GM12878 (cell line): ENCODE data around the gene PLXNA2. TPM values are rescaled to one million over a fixed set of nuclear protein-coding genes. Genes with fewer than 3 reads are reported as not detected.

Source experiments
- ATAC-seq: fragments of 200-7000 bp; cut with Tn5 transposase; 3 replicates; pipeline ENCODE4 v1.9.1; 2020; ENCODE audit warnings: mild to moderate bottlenecking, moderate library complexity
- BruUV-seq: library from RNA; stranded (reverse); fragments of 400-500 nt; replicated peaks from 2 replicates; lab custom pipeline; 2021; lab: Mats Ljungman, UMichigan
- CTCF ChIA-PET: fragments of 300-600 bp; sonication (Branson Sonifier 250); formaldehyde crosslinking; extraction: SDS; loops from one replicate; lab custom pipeline; 2021; ENCODE audit warnings: inconsistent platforms; lab: Yijun Ruan, JAX
- POLR2A ChIA-PET: fragments of 350-600 bp; formaldehyde crosslinking; extraction: SDS; loops from one replicate; lab custom pipeline; 2021; ENCODE audit warnings: inconsistent platforms; lab: Charles Lee
- RAD21 ChIA-PET: fragments of 300-600 bp; sonication (Branson Sonifier 250); formaldehyde crosslinking; loops from one replicate; lab custom pipeline; 2023; ENCODE audit warnings: antibody characterized with exemption; ENCODE audit not compliant: unreplicated experiment; lab: Charles Lee
- SMC1A ChIA-PET: fragments of 300-600 bp; sonication (Branson Sonifier 250); formaldehyde crosslinking; loops from one replicate; lab custom pipeline; 2023; ENCODE audit not compliant: unreplicated experiment, uncharacterized antibody; lab: Charles Lee
- DNase-seq: peaks from one replicate; pipeline ENCODE4 v3.0.0-alpha.2; 2011; ENCODE audit warnings: low read depth, low spot score
- FAIRE-seq: peaks from 3 replicates; lab custom pipeline; 2011; peaks lifted over from hg19 to GRCh38; lab: Jason Lieb, UNC
- H2AFZ ChIP-seq: 2 replicates; pipeline ENCODE4 v1.6.0; 2011; ENCODE audit warnings: low read depth, low read length, control low read depth; ENCODE audit not compliant: control insufficient read depth
- H3K27ac ChIP-seq: 2 replicates; pipeline ENCODE4 v1.5.1; 2011; ENCODE audit warnings: control low read depth; ENCODE audit not compliant: control insufficient read depth, insufficient read depth
- H3K27me3 ChIP-seq, 2 experiments: replicated peaks in 1 of 2; 2 replicates each; pipeline versions ENCODE4 v1.6.0 to v1.6.1; 2011; ENCODE audit warnings: low read length in 1 of 2; ENCODE audit not compliant: control insufficient read depth in 2 of 2, insufficient read depth in 2 of 2
- H3K36me3 ChIP-seq, 2 experiments: 2 replicates each; pipeline ENCODE4 v1.5.1; 2011; ENCODE audit warnings: low read length in 1 of 2; ENCODE audit not compliant: control insufficient read depth in 2 of 2, insufficient read depth in 2 of 2
- H3K4me1 ChIP-seq: 2 replicates; pipeline ENCODE4 v1.6.1; 2011; ENCODE audit warnings: mild to moderate bottlenecking, low read length, moderate library complexity, mixed read lengths; ENCODE audit not compliant: control insufficient read depth, insufficient read depth
- H3K4me2 ChIP-seq: 2 replicates; pipeline ENCODE4 v1.6.0; 2011; ENCODE audit warnings: control low read depth; ENCODE audit not compliant: control insufficient read depth, insufficient read depth
- H3K4me3 ChIP-seq: fragments of 200-600 bp; sonication (generic); 2 replicates; pipeline ENCODE4 v1.5.1; 2016
- H3K79me2 ChIP-seq: 2 replicates; pipeline ENCODE4 v1.6.0; 2011; ENCODE audit warnings: low read length; ENCODE audit not compliant: control insufficient read depth, insufficient read depth
- H3K9ac ChIP-seq: 2 replicates; pipeline ENCODE4 v1.8.0; 2011; ENCODE audit warnings: low read length, control low read depth, mixed read lengths; ENCODE audit not compliant: control insufficient read depth, insufficient read depth
- H3K9me3 ChIP-seq: replicated peaks from 3 replicates; pipeline ENCODE4 v1.5.1; 2011; ENCODE audit warnings: mild to moderate bottlenecking, low read length; ENCODE audit not compliant: control insufficient read depth, insufficient read depth
- H4K20me1 ChIP-seq: 2 replicates; pipeline ENCODE4 v1.6.0; 2011; ENCODE audit not compliant: control insufficient read depth, insufficient read depth
- ATF7 ChIP-seq: fragments of 450-650 bp; IDR thresholded peaks from 2 replicates; pipeline ENCODE4 v1.6.1; 2016; ENCODE audit warnings: low read depth, mild to moderate bottlenecking
- BMI1 ChIP-seq: fragments of 450-650 bp; IDR thresholded peaks from 2 replicates; pipeline ENCODE4 v1.6.1; 2016; ENCODE audit warnings: mild to moderate bottlenecking, moderate library complexity, borderline replicate concordance
- CHD2 ChIP-seq: IDR thresholded peaks from 2 replicates; pipeline ENCODE4 v1.6.1; 2011; ENCODE audit warnings: low read depth, low read length, improper control_type of control experiment, borderline replicate concordance
- CTCF ChIP-seq, 3 experiments: IDR thresholded peaks in 2 of 3; conservative IDR thresholded peaks in 1 of 3; 2 replicates each; pipeline ENCODE4 v1.5.1; 2011; ENCODE audit warnings: low read depth in 3 of 3, low read length in 3 of 3, mild to moderate bottlenecking in 3 of 3, control low read depth in 2 of 3, moderate library complexity in 2 of 3, inconsistent platforms in 1 of 3, mixed read lengths in 1 of 3; ENCODE audit not compliant: control insufficient read depth in 2 of 3, insufficient read depth in 1 of 3; ENCODE audit errors: extremely low read depth in 1 of 3
- FOXK2 ChIP-seq: fragments of 450-650 bp; IDR thresholded peaks from 2 replicates; pipeline ENCODE4 v1.6.1; 2017; ENCODE audit warnings: mild to moderate bottlenecking, moderate library complexity
- JUNB ChIP-seq: IDR thresholded peaks from 2 replicates; pipeline ENCODE4 v1.6.1; 2016; ENCODE audit warnings: antibody characterized with exemption, mild to moderate bottlenecking
- KAT2A ChIP-seq: conservative IDR thresholded peaks from 2 replicates; pipeline ENCODE4 v1.6.1; 2011; ENCODE audit warnings: low read depth, low read length; ENCODE audit not compliant: control insufficient read depth
- LARP7 ChIP-seq: fragments of 450-650 bp; IDR thresholded peaks from 2 replicates; pipeline ENCODE4 v1.6.1; 2017; ENCODE audit warnings: mild to moderate bottlenecking
- NFXL1 ChIP-seq: fragments of 450-650 bp; IDR thresholded peaks from 2 replicates; pipeline ENCODE4 v1.6.1; 2017; ENCODE audit warnings: antibody characterized with exemption, mild to moderate bottlenecking, borderline replicate concordance
- NR2C2 ChIP-seq: IDR thresholded peaks from 2 replicates; pipeline ENCODE4 v1.6.1; 2011; ENCODE audit warnings: borderline replicate concordance, low read depth; ENCODE audit not compliant: control insufficient read depth, insufficient read length
- POLR2AphosphoS2 ChIP-seq: IDR thresholded peaks from 2 replicates; pipeline ENCODE4 v1.6.1; 2011; ENCODE audit warnings: low read depth, mild to moderate bottlenecking, low read length, improper control_type of control experiment, moderate library complexity
- RAD51 ChIP-seq: fragments of 450-650 bp; IDR thresholded peaks from 2 replicates; pipeline ENCODE4 v1.6.1; 2016; ENCODE audit warnings: moderate library complexity, mild to moderate bottlenecking, inconsistent platforms
- RBBP5 ChIP-seq: fragments of 200-600 bp; sonication (generic); conservative IDR thresholded peaks from 2 replicates; pipeline ENCODE4 v1.6.1; 2016
- SKIL ChIP-seq: fragments of 450-650 bp; IDR thresholded peaks from 2 replicates; pipeline ENCODE4 v1.6.1; 2017; ENCODE audit warnings: mild to moderate bottlenecking, low read depth, inconsistent platforms; ENCODE audit not compliant: poor library complexity, severe bottlenecking
- SP1 ChIP-seq: IDR thresholded peaks from one replicate; pipeline ENCODE4 v1.6.1; 2011; ENCODE audit warnings: low read depth, low read length
- ZNF24 ChIP-seq: fragments of 450-650 bp; IDR thresholded peaks from 2 replicates; pipeline ENCODE4 v1.6.1; 2017; ENCODE audit warnings: antibody characterized with exemption, mild to moderate bottlenecking
- ZNF384 ChIP-seq: IDR thresholded peaks from 2 replicates; pipeline ENCODE4 v1.6.1; 2012; ENCODE audit warnings: low read depth, mild to moderate bottlenecking, low read length, improper control_type of control experiment, borderline replicate concordance
- WGBS: methylation state at CpG from one replicate; pipeline ENCODE4 v1.1.6; 2016; ENCODE audit warnings: low lambda C conversion rate; ENCODE audit not compliant: insufficient replicate concordance, insufficient coverage; ENCODE audit errors: missing lambda C conversion rate; 5-methylcytosine and 5-hydroxymethylcytosine counted together
- in situ Hi-C: fragments of 300-500 bp; cut with MboI; formaldehyde crosslinking; loops from 9 replicates; pipeline ENCODE4 v1.14.3; 2018; ENCODE audit warnings: mixed read lengths
- intact Hi-C: fragments of 100-400 bp; cut with micrococcal nuclease; formaldehyde crosslinking; loops from one replicate; pipeline ENCODE4 v1.14.2; 2022; ENCODE audit not compliant: unreplicated experiment
- polyA plus RNA-seq, 11 experiments: library from polyadenylated mRNA; depleted of rRNA in 4 of 11; unstranded in 6 of 11; stranded (reverse) in 5 of 11; fragments of >200 nt; fragmentation: Nextera tagmentation in 4 of 11; fragmentation: Illumina TruSeq in 1 of 11; extraction: Ambion mirVana in 4 of 11; extraction: Trizol in 1 of 11; gene quantifications; 1 replicate in 1 of 11; 2 replicates in 10 of 11; pipeline versions ENCODE4 v1.2.1 to v1.2.3, GENCODE V29; 2011 to 2016; ENCODE audit warnings: inconsistent platforms in 2 of 11, missing spikeins in 2 of 11, low read depth in 1 of 11
- total RNA-seq, 4 experiments: library from RNA; depleted of rRNA in 3 of 4; stranded (reverse); fragments of >200 nt in 3 of 4; fragmentation: Illumina TruSeq in 1 of 4; extraction: Trizol in 1 of 4; gene quantifications; 2 replicates each; pipeline versions ENCODE4 v1.2.1 to v1.2.3, GENCODE V29; 2013 to 2021

The PLXNA2 gene
- total and polyA plus RNA-seq, 10 of the 15 experiments (the other 5 are each of a cell fraction or from before 2014, with no cell fraction given), result under 0.01 to 0.08 (median 0.07) TPM; not detected in 4

- Histone ChIP-seq H3K4me3 (no peak overlapping the region), H3K36me3 (no peaks in the 10 kb centered on the region), H2AFZ (no peak overlapping the region), H3K9ac (no peak overlapping the region), H3K79me2 (no peaks in the 10 kb centered on the region), H3K4me1 (no peaks in the 10 kb centered on the region), H3K9me3 (no peaks in the 10 kb centered on the region; the same call in 2 of the 3 replicates), H3K4me2 (no peak overlapping the region), H3K27ac (no peak overlapping the region), H3K27me3 (no peaks in the 10 kb centered on the region; a peak in 4 of 4 replicates), H4K20me1 (no peaks in the 10 kb centered on the region)
- in situ Hi-C loops, result no loop called here
- DNase-seq, result no peak
- FAIRE-seq, result no peak
- intact Hi-C loops, result no loop called here
- TF ChIP-seq RBBP5, result no peak
- no peak for TF ChIP-seq CHD2
- TF ChIP-seq LARP7, result no peak
- no peak for ATAC-seq
- ChIA-PET SMC1A (no interaction called here), CTCF (no interaction called here), POLR2A (no interaction called here), RAD21 (no interaction called here)
- BruUV-seq, result no TSS peak
- 29% methylated on average over 7 of the region's 7 CpGs for WGBS
Observed at GRCh38 chr1:208256556-208256955, 12.4 kb upstream of the PLXNA2 start.

- H3K4me2 ChIP-seq, result no peak overlapping the region
- H3K4me1 ChIP-seq, result no peaks in the 10 kb centered on the region
- no peak overlapping the region for H3K9ac ChIP-seq
- ChIA-PET CTCF (no interaction called here), POLR2A (no interaction called here), SMC1A (no interaction called here), RAD21 (no interaction called here)
- H4K20me1 ChIP-seq, result no peaks in the 10 kb centered on the region
- H2AFZ ChIP-seq, result no peak overlapping the region
- no peak for ATAC-seq
- intact Hi-C loops, result no loop called here
- H3K27ac ChIP-seq, result no peak overlapping the region
- H3K79me2 ChIP-seq, result no peaks in the 10 kb centered on the region
- no peaks in the 10 kb centered on the region; the same call in 2 of the 3 replicates for H3K9me3 ChIP-seq
- in situ Hi-C loops, result no loop called here
- BruUV-seq, result no TSS peak
- 0% methylated on average over 1 of the region's 1 CpG for WGBS
- no peaks in the 10 kb centered on the region for H3K36me3 ChIP-seq
- no peak for DNase-seq
- H3K27me3 ChIP-seq, result no peaks in the 10 kb centered on the region; a peak in 4 of 4 replicates
- H3K4me3 ChIP-seq, result no peak overlapping the region
- FAIRE-seq, result no peak
- TF ChIP-seq NFXL1 (no peak), BMI1 (no peak), FOXK2 (no peak), JUNB (no peak), SKIL (no peak), SP1 (no peak), ZNF24 (no peak), CTCF (IDR thresholded peaks at IDR 0.05 in 2 of 3, conservative IDR thresholded peaks at IDR 0.05 in 1 of 3; ENCODE audit: control insufficient read depth in 2 of 3, extremely low read depth in 1 of 3, insufficient read depth in 1 of 3, low read depth in 3 of 3, low read length in 3 of 3) (no peak), RAD51 (no peak), KAT2A (no peak), POLR2AphosphoS2 (no peak), ZNF384 (no peak), ATF7 (no peak), NR2C2 (no peak)
Observed at GRCh38 chr1:208256091-208256490, 11.9 kb upstream of the PLXNA2 start.
